Astrocyte (in vitro differentiated cells and primary cell): ENCODE measurements around the gene PLCB4. TPM values are rescaled to one million over a fixed set of nuclear protein-coding genes. Genes with fewer than 3 reads are reported as not detected.
A peak's percentile ranks its signal among the peaks of the same experiment; 100 is the strongest.

Experiments
- DNase-seq: peaks from one replicate; pipeline ENCODE4 v3.0.0-alpha.2; 2010; ENCODE audit warnings: low read depth
- FAIRE-seq: peaks from 2 replicates; lab custom pipeline; 2011; peaks lifted over from hg19 to GRCh38; lab: Jason Lieb, UNC
- H2AFZ ChIP-seq: 2 replicates; pipeline ENCODE4 v1.6.0; 2012; ENCODE audit warnings: low read depth, low read length, inconsistent platforms
- H3K27ac ChIP-seq: 2 replicates; pipeline ENCODE4 v1.5.1; 2011; ENCODE audit warnings: low read depth, low read length, inconsistent platforms
- H3K27me3 ChIP-seq: 2 replicates; pipeline ENCODE4 v1.6.0; 2011; ENCODE audit warnings: low read length, inconsistent platforms; ENCODE audit not compliant: insufficient read depth
- H3K36me3 ChIP-seq: 2 replicates; pipeline ENCODE4 v1.5.1; 2011; ENCODE audit warnings: low read length, inconsistent platforms; ENCODE audit not compliant: insufficient read depth
- H3K4me1 ChIP-seq: 2 replicates; pipeline ENCODE4 v1.5.1; 2011; ENCODE audit warnings: low read length, inconsistent platforms; ENCODE audit not compliant: insufficient read depth
- H3K4me2 ChIP-seq: 2 replicates; pipeline ENCODE4 v1.6.0; 2012; ENCODE audit warnings: low read length, inconsistent platforms
- H3K4me3 ChIP-seq: 2 replicates; pipeline ENCODE4 v1.5.1; 2011; ENCODE audit warnings: low read depth, mild to moderate bottlenecking, low read length, inconsistent platforms; ENCODE audit not compliant: insufficient read depth
- H3K79me2 ChIP-seq: 2 replicates; pipeline ENCODE4 v1.6.0; 2012; ENCODE audit warnings: mild to moderate bottlenecking, low read length, inconsistent platforms; ENCODE audit not compliant: insufficient read depth
- H3K9ac ChIP-seq: 2 replicates; pipeline ENCODE4 v1.6.0; 2012; ENCODE audit warnings: mild to moderate bottlenecking, low read length, inconsistent platforms
- H3K9me3 ChIP-seq: 2 replicates; pipeline ENCODE4 v1.5.1; 2012; ENCODE audit warnings: low read depth, mild to moderate bottlenecking, low read length, inconsistent platforms; ENCODE audit not compliant: insufficient read depth
- H4K20me1 ChIP-seq: 2 replicates; pipeline ENCODE4 v1.6.0; 2012; ENCODE audit warnings: low read length, inconsistent platforms; ENCODE audit not compliant: insufficient read depth
- H3K27ac Mint-ChIP-seq: one replicate; pipeline ENCODE4 v1.8.0; 2021; ENCODE audit warnings: mild to moderate bottlenecking, mixed read lengths; ENCODE audit not compliant: unreplicated experiment
- H3K27me3 Mint-ChIP-seq: one replicate; pipeline ENCODE4 v1.8.0; 2021; ENCODE audit warnings: low read depth, mixed read lengths; ENCODE audit not compliant: unreplicated experiment
- H3K36me3 Mint-ChIP-seq: one replicate; pipeline ENCODE4 v1.8.0; 2021; ENCODE audit warnings: low read depth, mixed read lengths; ENCODE audit not compliant: unreplicated experiment
- H3K4me1 Mint-ChIP-seq: one replicate; pipeline ENCODE4 v1.8.0; 2021; ENCODE audit warnings: low read depth, mixed read lengths; ENCODE audit not compliant: unreplicated experiment
- H3K4me3 Mint-ChIP-seq: one replicate; pipeline ENCODE4 v1.8.0; 2021; ENCODE audit warnings: mild to moderate bottlenecking, moderate library complexity, mixed read lengths; ENCODE audit not compliant: unreplicated experiment
- H3K9me3 Mint-ChIP-seq: one replicate; pipeline ENCODE4 v1.8.0; 2021; ENCODE audit warnings: mild to moderate bottlenecking, mixed read lengths; ENCODE audit not compliant: unreplicated experiment
- CTCF ChIP-seq: IDR thresholded peaks from 2 replicates; pipeline ENCODE4 v1.5.1; 2011; ENCODE audit warnings: low read depth, mild to moderate bottlenecking, inconsistent platforms, low read length, moderate library complexity; ENCODE audit not compliant: insufficient read depth
- EZH2 ChIP-seq: IDR thresholded peaks from 2 replicates; pipeline ENCODE4 v1.6.1; 2012; ENCODE audit warnings: mild to moderate bottlenecking, low read length, inconsistent platforms; ENCODE audit not compliant: insufficient read depth
- total RNA-seq: library from RNA; stranded (reverse); gene quantifications from 2 replicates; pipeline ENCODE4 v1.2.1, GENCODE V29; 2021

The PLCB4 gene
- total RNA-seq, 1 donor from 2014 or later: 58.2 TPM

- TF ChIP-seq CTCF (no peak), EZH2 (no peak)
- Mint-ChIP-seq H3K4me3 (no peak overlapping the region), H3K9me3 (no peaks in the 10 kb centered on the region), H3K4me1 (peaks cover 37% of the 10 kb centered on the region), H3K27ac (peak overlapping the region; percentile 50), H3K27me3 (no peaks in the 10 kb centered on the region), H3K36me3 (peaks cover 2% of the 10 kb centered on the region)
- Histone ChIP-seq H3K4me2 (peak overlapping the region; percentile 8), H3K79me2 (no peaks in the 10 kb centered on the region), H4K20me1 (no peaks in the 10 kb centered on the region), H3K27me3 (no peaks in the 10 kb centered on the region), H3K4me3 (no peak overlapping the region), H3K27ac (no peak overlapping the region), H3K36me3 (no peaks in the 10 kb centered on the region), H3K9me3 (no peaks in the 10 kb centered on the region), H3K9ac (no peak overlapping the region), H2AFZ (no peak overlapping the region), H3K4me1 (peaks cover 11% of the 10 kb centered on the region)
- FAIRE-seq (peak; percentile 86), DNase-seq (peak; percentile 94)
Observed at GRCh38 chr20:9220874-9221547, 152.1 kb downstream of the PLCB4 start.

GRCh38 chr20:9223296-9223695, 154.4 kb downstream of the PLCB4 start:
- no peak overlapping the region for H3K9ac ChIP-seq
- H3K4me3 ChIP-seq: no peak overlapping the region
- no peaks in the 10 kb centered on the region for H3K36me3 ChIP-seq
- peaks cover 11% of the 10 kb centered on the region for H3K4me1 ChIP-seq
- no peak overlapping the region for H3K27ac ChIP-seq
- H2AFZ ChIP-seq: no peak overlapping the region
- TF ChIP-seq EZH2 (no peak), CTCF (no peak)
- no peaks in the 10 kb centered on the region for H3K27me3 ChIP-seq
- FAIRE-seq (no peak), DNase-seq (no peak)
- no peaks in the 10 kb centered on the region for H4K20me1 ChIP-seq
- H3K4me2 ChIP-seq: no peak overlapping the region
- Mint-ChIP-seq H3K4me1 (peaks cover 39% of the 10 kb centered on the region), H3K36me3 (peaks cover 2% of the 10 kb centered on the region), H3K4me3 (no peak overlapping the region), H3K27ac (no peak overlapping the region), H3K9me3 (no peaks in the 10 kb centered on the region), H3K27me3 (no peaks in the 10 kb centered on the region)
- H3K9me3 ChIP-seq: no peaks in the 10 kb centered on the region
- H3K79me2 ChIP-seq: no peaks in the 10 kb centered on the region

GRCh38 chr20:9225879-9226278, 157.0 kb downstream of the PLCB4 start:
- peaks cover 9% of the 10 kb centered on the region for H3K36me3 Mint-ChIP-seq
- peaks cover 24% of the 10 kb centered on the region for H3K4me1 Mint-ChIP-seq
- Histone ChIP-seq H3K9ac (no peak overlapping the region), H3K27ac (no peak overlapping the region), H2AFZ (no peak overlapping the region), H4K20me1 (no peaks in the 10 kb centered on the region), H3K4me1 (peaks cover 6% of the 10 kb centered on the region), H3K36me3 (no peaks in the 10 kb centered on the region), H3K9me3 (no peaks in the 10 kb centered on the region), H3K27me3 (no peaks in the 10 kb centered on the region), H3K79me2 (no peaks in the 10 kb centered on the region), H3K4me3 (no peak overlapping the region), H3K4me2 (no peak overlapping the region)
- no peak overlapping the region for H3K27ac Mint-ChIP-seq
- no peak for FAIRE-seq
- DNase-seq: no peak
- no peak overlapping the region for H3K4me3 Mint-ChIP-seq
- TF ChIP-seq CTCF (no peak), EZH2 (no peak)
- no peaks in the 10 kb centered on the region for H3K9me3 Mint-ChIP-seq
- no peaks in the 10 kb centered on the region for H3K27me3 Mint-ChIP-seq
